ENCODE data around the gene ACAP2.

Gene ACAP2

GRCh38 chr3:195260280-195260905 lies 182.4 kb downstream of the ACAP2 start:
- peak overlapping the region; percentile 49 for H3K4me3 ChIP-seq (ENCODE audit: extremely low read depth, insufficient read depth, low read length, poor library complexity, severe bottlenecking)
- H3K4me1 ChIP-seq (ENCODE audit: control insufficient read depth, insufficient read depth, low read length, poor library complexity, severe bottlenecking) = peaks cover 34% of the 10 kb centered on the region
- peaks cover 3% of the 10 kb centered on the region for H3K36me3 ChIP-seq (ENCODE audit: control insufficient read depth, insufficient read depth, low read length)
- H3K27ac ChIP-seq (ENCODE audit: low read depth, low read length, severe bottlenecking) = peak overlapping the region; percentile 62
- 2% methylated on average over 27 to 29 of the region's 41 CpGs for WGBS, 2 experiments (ENCODE audit: insufficient coverage in 2 of 2)
- H3K9me3 ChIP-seq (ENCODE audit: control insufficient read depth, low read length) = no peaks in the 10 kb centered on the region

DNA sequence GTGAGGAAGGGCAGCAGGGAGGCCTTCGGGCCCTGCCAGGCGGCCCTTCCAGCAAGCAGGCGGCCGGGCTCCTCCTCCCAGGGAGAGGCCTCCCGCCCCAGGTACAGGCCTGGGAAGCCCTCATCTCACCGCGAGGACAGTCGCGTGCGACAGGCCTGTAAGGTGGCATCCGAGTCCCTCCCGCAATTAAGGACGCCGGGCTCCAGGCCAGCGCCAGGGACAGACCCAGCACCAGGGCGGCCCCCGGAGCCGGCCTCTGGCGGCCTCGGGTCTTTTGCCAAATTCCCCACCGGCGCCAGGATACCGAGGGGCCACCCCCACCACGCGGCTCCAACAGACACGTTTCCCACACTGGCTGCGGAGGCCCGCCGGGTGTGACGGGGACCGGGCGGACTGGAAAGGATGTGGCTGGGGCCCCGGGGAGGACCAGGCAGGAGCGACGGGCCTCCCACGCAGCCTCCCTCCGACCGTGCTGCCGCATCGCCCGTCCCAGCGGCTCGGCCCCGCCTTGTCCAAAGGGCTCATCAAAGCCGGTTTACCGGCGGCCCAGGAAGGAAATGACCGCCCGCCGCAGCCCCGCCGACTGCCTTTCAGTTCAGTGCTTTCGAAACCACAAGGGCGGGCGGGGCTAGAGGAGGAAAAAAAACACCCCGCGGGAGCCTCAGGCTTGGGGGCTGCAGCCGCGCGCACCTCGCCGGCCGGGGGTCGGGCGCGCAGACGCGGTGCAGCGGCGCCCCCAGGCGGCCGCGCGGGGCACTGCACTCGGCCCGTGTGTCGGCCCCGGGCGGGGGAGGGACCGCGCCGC lies 183.1 kb downstream of the ACAP2 start:
- Histone ChIP-seq H3K36me3 (ENCODE audit: control insufficient read depth, insufficient read depth, low read length) (peaks cover 3% of the 10 kb centered on the region), H3K27ac (ENCODE audit: low read depth, low read length, severe bottlenecking) (peak overlapping the region; percentile 90), H3K4me3 (ENCODE audit: extremely low read depth, insufficient read depth, low read length, poor library complexity, severe bottlenecking) (peak overlapping the region; percentile 49), H3K9me3 (ENCODE audit: control insufficient read depth, low read length) (no peaks in the 10 kb centered on the region), H3K4me1 (ENCODE audit: control insufficient read depth, insufficient read depth, low read length, poor library complexity, severe bottlenecking) (peaks cover 33% of the 10 kb centered on the region)
- WGBS, 2 experiments (ENCODE audit: insufficient coverage in 2 of 2) = 4 to 7% methylated on average over 59 to 63 of the region's 82 CpGs

- Histone ChIP-seq H3K4me1 (ENCODE audit: control insufficient read depth, insufficient read depth, low read length, poor library complexity, severe bottlenecking) (peaks cover 32% of the 10 kb centered on the region), H3K9me3 (ENCODE audit: control insufficient read depth, low read length) (no peaks in the 10 kb centered on the region), H3K36me3 (ENCODE audit: control insufficient read depth, insufficient read depth, low read length) (peaks cover 3% of the 10 kb centered on the region), H3K27ac (ENCODE audit: low read depth, low read length, severe bottlenecking) (peak overlapping the region; percentile 90), H3K4me3 (ENCODE audit: extremely low read depth, insufficient read depth, low read length, poor library complexity, severe bottlenecking) (peak overlapping the region; percentile 49)
- 47 to 67% methylated on average over 3 of the region's 7 CpGs for WGBS, 2 experiments (ENCODE audit: insufficient coverage in 2 of 2)
Measured at GRCh38 chr3:195259154-195259474, 183.7 kb downstream of the ACAP2 start.

- WGBS, 2 experiments (ENCODE audit: insufficient coverage in 2 of 2) = 80 to 86% methylated on average over 12 to 14 of the region's 14 CpGs
- Histone ChIP-seq H3K4me3 (ENCODE audit: extremely low read depth, insufficient read depth, low read length, poor library complexity, severe bottlenecking) (no peak overlapping the region), H3K36me3 (ENCODE audit: control insufficient read depth, insufficient read depth, low read length) (no peaks in the 10 kb centered on the region), H3K4me1 (ENCODE audit: control insufficient read depth, insufficient read depth, low read length, poor library complexity, severe bottlenecking) (peaks cover 36% of the 10 kb centered on the region), H3K9me3 (ENCODE audit: control insufficient read depth, low read length) (no peaks in the 10 kb centered on the region), H3K27ac (ENCODE audit: low read depth, low read length, severe bottlenecking) (peak overlapping the region; percentile 90)
Measured at GRCh38 chr3:195258449-195259153, 184.2 kb downstream of the ACAP2 start.

- 87 to 96% methylated on average over 12 to 14 of the region's 16 CpGs for WGBS, 2 experiments (ENCODE audit: insufficient coverage in 2 of 2)
- H3K36me3 ChIP-seq (ENCODE audit: control insufficient read depth, insufficient read depth, low read length) = no peaks in the 10 kb centered on the region
- H3K4me3 ChIP-seq (ENCODE audit: extremely low read depth, insufficient read depth, low read length, poor library complexity, severe bottlenecking) = no peak overlapping the region
- no peaks in the 10 kb centered on the region for H3K9me3 ChIP-seq (ENCODE audit: control insufficient read depth, low read length)
- H3K27ac ChIP-seq (ENCODE audit: low read depth, low read length, severe bottlenecking) = no peak overlapping the region
- H3K4me1 ChIP-seq (ENCODE audit: control insufficient read depth, insufficient read depth, low read length, poor library complexity, severe bottlenecking) = peaks cover 35% of the 10 kb centered on the region
Measured at GRCh38 chr3:195257454-195258448, 185.1 kb downstream of the ACAP2 start.

DNA sequence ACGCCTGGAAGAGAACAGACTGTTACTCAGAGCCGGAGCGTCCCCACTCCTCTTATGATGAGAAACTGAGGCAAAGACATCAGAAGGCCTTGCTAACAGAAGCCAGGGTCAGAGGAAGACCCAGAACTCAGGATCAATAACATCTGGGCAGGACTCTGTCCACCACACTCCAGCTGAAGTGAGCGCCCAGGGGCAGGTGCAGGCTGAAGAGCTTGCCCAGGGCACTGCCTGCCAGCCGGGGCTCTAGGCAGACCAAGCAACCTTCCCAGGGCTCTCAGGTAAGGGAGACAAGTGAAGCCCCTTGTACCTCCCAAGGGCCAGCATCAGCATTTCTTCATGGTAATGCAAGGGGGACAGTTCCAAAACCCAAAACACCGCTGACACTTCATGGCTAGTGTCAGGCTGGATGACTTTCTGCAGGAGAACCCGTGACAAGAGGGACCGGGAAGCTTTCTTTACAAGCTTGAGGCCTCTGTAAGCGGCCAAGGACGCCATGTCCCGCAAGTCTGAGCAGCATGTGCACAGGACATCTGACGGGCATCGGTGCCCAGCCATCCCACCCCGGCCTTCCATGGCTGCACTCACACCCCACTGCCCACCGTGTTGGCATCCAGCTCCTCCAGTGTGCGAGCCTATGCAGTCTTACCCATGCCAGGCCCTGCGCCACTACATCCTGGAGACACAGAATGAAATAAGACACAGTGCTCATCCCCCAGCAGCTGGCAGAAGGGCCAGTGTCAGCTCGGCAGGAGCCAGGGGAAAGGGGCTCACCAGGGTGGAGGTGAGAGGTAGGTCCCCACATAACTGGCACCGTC lies 186.0 kb downstream of the ACAP2 start:
- 92 to 94% methylated on average over 19 of the region's 19 CpGs for WGBS, 2 experiments (ENCODE audit: insufficient coverage in 2 of 2)
- no peak overlapping the region for H3K27ac ChIP-seq (ENCODE audit: low read depth, low read length, severe bottlenecking)
- H3K9me3 ChIP-seq (ENCODE audit: control insufficient read depth, low read length) = no peaks in the 10 kb centered on the region
- H3K4me3 ChIP-seq (ENCODE audit: extremely low read depth, insufficient read depth, low read length, poor library complexity, severe bottlenecking) = no peak overlapping the region
- peaks cover 35% of the 10 kb centered on the region for H3K4me1 ChIP-seq (ENCODE audit: control insufficient read depth, insufficient read depth, low read length, poor library complexity, severe bottlenecking)
- no peaks in the 10 kb centered on the region for H3K36me3 ChIP-seq (ENCODE audit: control insufficient read depth, insufficient read depth, low read length)

DNA sequence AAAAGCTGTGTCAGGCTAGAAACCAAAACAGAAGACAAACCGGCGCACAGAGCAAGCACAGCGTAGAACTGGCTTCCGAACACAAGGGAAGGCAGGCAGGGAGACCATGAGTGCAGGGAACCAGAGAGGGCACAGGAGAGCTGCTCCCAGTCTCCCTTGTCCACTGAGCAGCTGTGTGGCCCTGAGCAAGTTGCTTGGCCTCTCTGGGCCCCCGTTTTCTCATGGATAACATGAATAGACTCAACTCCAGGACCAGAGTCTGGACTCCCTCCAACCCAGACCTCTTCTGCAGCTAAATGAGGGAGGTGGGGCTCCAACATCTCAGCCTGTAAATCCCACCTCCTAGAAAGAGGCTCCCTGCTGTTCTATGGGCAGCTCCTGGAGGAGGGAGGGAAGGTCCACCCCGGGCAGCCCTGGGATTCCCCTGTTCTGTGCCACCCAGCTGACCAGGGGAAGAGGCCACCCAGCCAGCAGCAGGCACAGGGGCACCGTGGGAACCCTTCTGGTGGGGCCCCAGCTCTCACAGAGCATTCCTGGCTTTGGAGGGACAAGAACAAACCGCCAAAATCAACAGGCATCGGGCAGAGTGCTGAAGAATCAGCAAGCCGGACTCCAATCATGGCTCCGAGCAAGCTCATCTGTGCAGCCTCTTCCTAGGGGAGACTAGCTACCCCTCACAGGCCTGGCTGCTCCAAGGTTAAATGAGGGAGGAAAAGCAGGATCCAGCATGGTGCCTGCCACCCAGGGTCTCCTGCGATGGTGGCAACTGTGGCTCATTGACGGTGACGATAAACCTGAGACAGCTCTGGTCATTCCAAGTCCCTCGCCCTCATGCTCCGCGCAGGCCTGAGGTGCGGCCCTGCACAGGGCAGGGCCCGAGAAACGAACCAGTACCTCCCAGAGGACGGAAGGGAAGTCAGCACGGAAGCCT lies 187.0 kb downstream of the ACAP2 start:
- Histone ChIP-seq H3K9me3 (ENCODE audit: control insufficient read depth, low read length) (no peaks in the 10 kb centered on the region), H3K4me3 (ENCODE audit: extremely low read depth, insufficient read depth, low read length, poor library complexity, severe bottlenecking) (no peak overlapping the region), H3K4me1 (ENCODE audit: control insufficient read depth, insufficient read depth, low read length, poor library complexity, severe bottlenecking) (peaks cover 36% of the 10 kb centered on the region), H3K36me3 (ENCODE audit: control insufficient read depth, insufficient read depth, low read length) (no peaks in the 10 kb centered on the region), H3K27ac (ENCODE audit: low read depth, low read length, severe bottlenecking) (no peak overlapping the region)
- 89 to 92% methylated on average over 20 of the region's 22 CpGs for WGBS, 2 experiments (ENCODE audit: insufficient coverage in 2 of 2)

- no peak overlapping the region for H3K27ac ChIP-seq (ENCODE audit: low read depth, low read length, severe bottlenecking)
- peaks cover 33% of the 10 kb centered on the region for H3K4me1 ChIP-seq (ENCODE audit: control insufficient read depth, insufficient read depth, low read length, poor library complexity, severe bottlenecking)
- no peak overlapping the region for H3K4me3 ChIP-seq (ENCODE audit: extremely low read depth, insufficient read depth, low read length, poor library complexity, severe bottlenecking)
- no peaks in the 10 kb centered on the region for H3K36me3 ChIP-seq (ENCODE audit: control insufficient read depth, insufficient read depth, low read length)
- no peaks in the 10 kb centered on the region for H3K9me3 ChIP-seq (ENCODE audit: control insufficient read depth, low read length)
- WGBS, 2 experiments (ENCODE audit: insufficient coverage in 2 of 2) = 81 to 83% methylated on average over 12 to 13 of the region's 13 CpGs
Measured at GRCh38 chr3:195255176-195255500, 187.7 kb downstream of the ACAP2 start.

DNA sequence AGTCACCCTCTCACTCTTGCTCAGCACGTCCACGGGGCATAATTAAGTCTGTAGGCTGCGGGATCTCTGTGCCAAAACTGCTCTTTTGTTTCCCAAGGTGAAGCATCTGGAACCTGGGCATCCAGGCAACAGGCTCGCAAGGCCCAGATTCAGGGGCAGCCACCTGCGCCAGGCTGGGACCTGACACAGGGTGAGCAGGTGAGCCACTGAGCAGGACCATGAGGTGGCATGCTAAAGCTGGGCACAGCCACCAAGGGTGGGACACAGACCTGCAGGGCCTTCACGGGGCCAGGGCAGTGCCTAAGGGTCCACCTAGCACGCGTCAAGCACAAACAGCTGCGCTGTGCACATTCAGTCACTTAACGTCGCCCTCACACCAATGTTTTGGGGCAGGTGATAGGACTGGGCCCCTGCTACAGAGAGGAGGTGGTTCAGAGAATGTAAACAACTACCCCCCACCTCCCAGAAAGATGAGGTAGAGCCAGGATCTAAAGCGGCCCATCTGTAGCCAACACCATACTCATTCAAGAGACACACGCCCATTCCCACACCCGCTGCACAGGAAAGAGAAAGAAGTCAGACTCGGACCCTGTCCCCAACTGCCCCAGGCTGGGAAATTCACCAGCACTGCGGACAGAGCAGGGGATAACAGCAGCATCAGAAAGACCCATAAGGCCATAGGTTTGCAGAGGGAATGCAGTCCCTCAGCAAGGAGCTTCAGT lies 188.2 kb downstream of the ACAP2 start:
- H3K4me3 ChIP-seq (ENCODE audit: extremely low read depth, insufficient read depth, low read length, poor library complexity, severe bottlenecking) = no peak overlapping the region
- no peaks in the 10 kb centered on the region for H3K9me3 ChIP-seq (ENCODE audit: control insufficient read depth, low read length)
- H3K4me1 ChIP-seq (ENCODE audit: control insufficient read depth, insufficient read depth, low read length, poor library complexity, severe bottlenecking) = peaks cover 33% of the 10 kb centered on the region
- 84 to 91% methylated on average over 13 to 16 of the region's 16 CpGs for WGBS, 2 experiments (ENCODE audit: insufficient coverage in 2 of 2)
- no peak overlapping the region for H3K27ac ChIP-seq (ENCODE audit: low read depth, low read length, severe bottlenecking)
- H3K36me3 ChIP-seq (ENCODE audit: control insufficient read depth, insufficient read depth, low read length) = no peaks in the 10 kb centered on the region
